ENCODE data around the gene SNRNP48.

DNA sequence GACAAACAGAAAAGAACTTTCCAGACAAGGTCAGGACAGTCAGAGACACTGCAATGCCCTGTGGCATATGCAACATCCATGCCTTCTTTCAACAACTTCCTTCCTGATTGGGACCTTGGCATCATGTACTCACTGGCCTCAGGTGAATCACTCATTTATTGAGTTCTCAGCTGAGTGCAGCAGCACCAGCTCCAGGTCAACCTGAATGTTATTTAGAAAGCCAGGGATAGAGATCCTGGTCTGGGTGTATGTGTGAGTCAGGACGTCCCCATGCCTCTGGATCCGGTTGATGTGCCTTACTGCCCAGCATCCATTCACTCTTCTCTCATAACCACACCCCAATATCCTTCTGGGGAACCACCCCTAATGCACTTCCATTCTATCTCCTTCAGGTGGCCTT, 54.4 kb downstream of the SNRNP48 start:
- TF ChIP-seq, protein P1, sequence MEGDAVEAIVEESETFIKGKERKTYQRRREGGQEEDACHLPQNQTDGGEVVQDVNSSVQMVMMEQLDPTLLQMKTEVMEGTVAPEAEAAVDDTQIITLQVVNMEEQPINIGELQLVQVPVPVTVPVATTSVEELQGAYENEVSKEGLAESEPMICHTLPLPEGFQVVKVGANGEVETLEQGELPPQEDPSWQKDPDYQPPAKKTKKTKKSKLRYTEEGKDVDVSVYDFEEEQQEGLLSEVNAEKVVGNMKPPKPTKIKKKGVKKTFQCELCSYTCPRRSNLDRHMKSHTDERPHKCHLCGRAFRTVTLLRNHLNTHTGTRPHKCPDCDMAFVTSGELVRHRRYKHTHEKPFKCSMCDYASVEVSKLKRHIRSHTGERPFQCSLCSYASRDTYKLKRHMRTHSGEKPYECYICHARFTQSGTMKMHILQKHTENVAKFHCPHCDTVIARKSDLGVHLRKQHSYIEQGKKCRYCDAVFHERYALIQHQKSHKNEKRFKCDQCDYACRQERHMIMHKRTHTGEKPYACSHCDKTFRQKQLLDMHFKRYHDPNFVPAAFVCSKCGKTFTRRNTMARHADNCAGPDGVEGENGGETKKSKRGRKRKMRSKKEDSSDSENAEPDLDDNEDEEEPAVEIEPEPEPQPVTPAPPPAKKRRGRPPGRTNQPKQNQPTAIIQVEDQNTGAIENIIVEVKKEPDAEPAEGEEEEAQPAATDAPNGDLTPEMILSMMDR (IDR thresholded peaks at IDR 0.05 in 2 of 3, conservative IDR thresholded peaks at IDR 0.05 in 1 of 3; ENCODE audit: borderline replicate concordance in 1 of 3, insufficient read depth in 1 of 3, low read depth in 2 of 3, low read length in 2 of 3) = no peak
- TF ChIP-seq FOSL1 (IDR thresholded peaks at IDR 0.05; ENCODE audit: low read depth) (no peak), EZH2 (IDR thresholded peaks at IDR 0.05) (no peak), CBX3 (IDR thresholded peaks at IDR 0.05; ENCODE audit: low read depth) (no peak), SP1 (IDR thresholded peaks at IDR 0.05; ENCODE audit: low read depth) (peak; percentile 12; the same call in 1 of the 2 replicates), POLR2A (IDR thresholded peaks at IDR 0.05; ENCODE audit: borderline replicate concordance, extremely low read depth, insufficient read depth, insufficient read length) (no peak), ELF1 (IDR thresholded peaks at IDR 0.05; ENCODE audit: borderline replicate concordance, low read depth) (no peak), EGR1 (IDR thresholded peaks at IDR 0.05; ENCODE audit: low read depth) (no peak), CEBPB (IDR thresholded peaks at IDR 0.05; ENCODE audit: low read depth) (no peak), ZNF274 (IDR thresholded peaks at IDR 0.05; ENCODE audit: low read depth, low read length) (no peak), SIN3A (IDR thresholded peaks at IDR 0.05; ENCODE audit: low read depth) (no peak), RAD21 (IDR thresholded peaks at IDR 0.05; ENCODE audit: low read depth) (no peak)
- TF ChIP-seq, protein P2, sequence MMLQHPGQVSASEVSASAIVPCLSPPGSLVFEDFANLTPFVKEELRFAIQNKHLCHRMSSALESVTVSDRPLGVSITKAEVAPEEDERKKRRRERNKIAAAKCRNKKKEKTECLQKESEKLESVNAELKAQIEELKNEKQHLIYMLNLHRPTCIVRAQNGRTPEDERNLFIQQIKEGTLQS (IDR thresholded peaks at IDR 0.05) = no peak

All from HCT116 (cell line).